Esophagus muscularis mucosa (tissue), 4 donors: Measurements from ENCODE around the gene KRTAP10-10.

Source experiments
- EP300 ChIP-seq: sonication (generic); formaldehyde crosslinking; IDR thresholded peaks from one replicate; pipeline ENCODE4 v1.6.1; 2017; ENCODE audit warnings: antibody characterized with exemption
- POLR2A ChIP-seq: fragments of 450-650 bp; IDR thresholded peaks from one replicate; pipeline ENCODE4 v1.6.1; 2017; ENCODE audit warnings: antibody characterized with exemption, moderate library complexity, mild to moderate bottlenecking, low read depth
- POLR2AphosphoS5 ChIP-seq, 2 donors: sonication (generic); formaldehyde crosslinking; IDR thresholded peaks; one replicate each; pipeline ENCODE4 v1.6.1; 2017; ENCODE audit warnings: antibody characterized with exemption in 2 of 2
- TF ChIP-seq, protein P1 (sequence below), 3 experiments: fragments of 200-600 bp in 2 of 3; fragments of 450-650 bp in 1 of 3; sonication (generic) in 2 of 3; IDR thresholded peaks; one replicate each; pipeline ENCODE4 v1.5.1; 2017 to 2019; ENCODE audit warnings: antibody characterized with exemption in 3 of 3, mild to moderate bottlenecking in 2 of 3, moderate library complexity in 1 of 3

DNA sequence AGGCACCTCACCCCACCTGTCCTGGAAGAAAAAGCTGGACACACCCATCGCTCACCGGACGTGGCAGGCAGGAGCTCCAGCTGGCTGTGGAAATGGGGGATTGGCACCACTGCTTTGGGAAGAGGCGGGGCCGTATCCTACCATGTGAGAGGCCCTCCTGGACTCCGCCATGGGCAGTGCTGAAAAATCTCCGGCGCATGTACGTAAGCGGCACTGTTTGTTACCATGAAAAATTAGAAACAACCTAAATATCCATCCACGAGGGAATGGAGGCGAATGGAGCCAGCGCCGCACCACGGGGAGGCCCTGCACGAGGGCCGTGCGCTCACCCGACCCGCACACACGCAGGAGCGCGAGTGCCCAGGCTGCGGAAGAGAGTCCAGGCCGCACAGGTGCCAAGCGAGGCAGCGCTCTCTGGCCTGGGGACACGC lies 22.2 kb upstream of the KRTAP10-10 start:
- TF ChIP-seq POLR2A = no peak
- TF ChIP-seq, protein P1, sequence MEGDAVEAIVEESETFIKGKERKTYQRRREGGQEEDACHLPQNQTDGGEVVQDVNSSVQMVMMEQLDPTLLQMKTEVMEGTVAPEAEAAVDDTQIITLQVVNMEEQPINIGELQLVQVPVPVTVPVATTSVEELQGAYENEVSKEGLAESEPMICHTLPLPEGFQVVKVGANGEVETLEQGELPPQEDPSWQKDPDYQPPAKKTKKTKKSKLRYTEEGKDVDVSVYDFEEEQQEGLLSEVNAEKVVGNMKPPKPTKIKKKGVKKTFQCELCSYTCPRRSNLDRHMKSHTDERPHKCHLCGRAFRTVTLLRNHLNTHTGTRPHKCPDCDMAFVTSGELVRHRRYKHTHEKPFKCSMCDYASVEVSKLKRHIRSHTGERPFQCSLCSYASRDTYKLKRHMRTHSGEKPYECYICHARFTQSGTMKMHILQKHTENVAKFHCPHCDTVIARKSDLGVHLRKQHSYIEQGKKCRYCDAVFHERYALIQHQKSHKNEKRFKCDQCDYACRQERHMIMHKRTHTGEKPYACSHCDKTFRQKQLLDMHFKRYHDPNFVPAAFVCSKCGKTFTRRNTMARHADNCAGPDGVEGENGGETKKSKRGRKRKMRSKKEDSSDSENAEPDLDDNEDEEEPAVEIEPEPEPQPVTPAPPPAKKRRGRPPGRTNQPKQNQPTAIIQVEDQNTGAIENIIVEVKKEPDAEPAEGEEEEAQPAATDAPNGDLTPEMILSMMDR (IDR thresholded peaks at IDR 0.05) = no peak
- TF ChIP-seq EP300 = no peak
- TF ChIP-seq POLR2AphosphoS5 (IDR thresholded peaks at IDR 0.05) = no peak
